HG02938 (cell line): Measurements from ENCODE around the gene OCRL.

ENCODE experiments used
- ATAC-seq: cut with Tn5 transposase; IDR thresholded peaks from one replicate; pipeline ENCODE4 v1.9.1; 2021; ENCODE audit warnings: mild to moderate bottlenecking, moderate library complexity; ENCODE audit not compliant: unreplicated experiment

The OCRL gene

DNA sequence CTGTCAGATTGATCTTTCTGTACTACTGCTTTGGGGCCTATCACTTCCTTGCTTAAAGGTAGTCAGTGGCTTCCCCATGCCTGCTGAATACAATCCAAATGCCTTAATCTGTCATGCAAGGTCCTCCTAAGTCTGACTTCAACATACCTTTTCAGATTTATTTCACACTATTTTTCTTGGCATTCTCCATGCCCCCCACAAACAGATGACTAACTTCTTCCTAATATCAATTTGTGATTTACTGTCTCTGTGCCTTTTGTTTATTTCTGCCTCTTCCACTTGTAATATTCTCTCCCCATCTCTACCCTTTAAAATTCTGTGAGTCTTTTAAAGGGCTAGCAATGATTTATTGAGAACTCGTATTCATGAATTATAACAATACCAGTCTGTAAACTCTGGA is 41.8 kb downstream of the OCRL start:
- no peak for ATAC-seq

GRCh38 chrX:129585167-129585566 is 45.1 kb downstream of the OCRL start:
- ATAC-seq, result no peak

DNA sequence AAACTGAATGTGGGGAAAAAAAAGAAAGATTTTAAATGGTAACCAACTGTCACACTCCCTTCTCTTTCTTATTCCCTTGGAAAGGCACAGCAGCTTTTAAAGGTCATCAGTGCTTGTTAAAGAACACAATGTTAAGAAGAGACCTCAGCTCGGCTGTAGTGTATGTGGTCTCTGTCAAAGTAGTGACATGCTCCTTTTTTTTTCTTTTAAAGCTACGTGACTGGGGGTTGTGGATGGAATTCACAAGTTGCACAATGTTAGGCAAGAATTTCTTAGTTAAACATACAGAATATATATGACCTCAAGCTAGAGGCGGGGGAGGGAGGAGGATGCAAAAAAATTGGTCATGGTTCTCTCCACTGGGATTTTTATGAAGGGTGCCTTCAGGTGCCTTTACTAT is 45.6 kb downstream of the OCRL start:
- no peak for ATAC-seq

- no peak for ATAC-seq
Measured at GRCh38 chrX:129586446-129586845, 46.4 kb downstream of the OCRL start.

- ATAC-seq, result no peak
Measured at GRCh38 chrX:129590596-129590995, 50.5 kb downstream of the OCRL start.

- no peak for ATAC-seq
Measured at GRCh38 chrX:129593137-129593536, 53.1 kb downstream of the OCRL start.

DNA sequence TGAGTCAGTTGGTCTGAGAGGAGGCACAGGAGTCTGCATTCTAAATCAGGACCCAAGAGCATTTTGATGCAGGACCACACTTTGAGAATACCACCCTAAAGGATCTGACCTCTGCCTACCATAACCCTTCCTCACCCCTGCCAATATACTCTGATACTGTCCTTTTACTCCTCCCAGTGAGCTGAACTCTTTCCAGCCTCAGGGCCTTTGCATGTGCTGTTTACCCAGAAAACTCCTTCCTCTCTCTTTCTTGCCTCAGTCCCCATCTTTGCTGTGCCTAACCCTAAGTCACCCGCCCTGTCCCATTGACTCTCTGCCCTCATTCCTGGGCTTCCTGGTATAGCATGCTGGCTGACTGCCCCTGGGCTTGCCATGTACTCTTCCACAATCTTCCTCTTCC is 54.7 kb downstream of the OCRL start:
- no peak for ATAC-seq

DNA sequence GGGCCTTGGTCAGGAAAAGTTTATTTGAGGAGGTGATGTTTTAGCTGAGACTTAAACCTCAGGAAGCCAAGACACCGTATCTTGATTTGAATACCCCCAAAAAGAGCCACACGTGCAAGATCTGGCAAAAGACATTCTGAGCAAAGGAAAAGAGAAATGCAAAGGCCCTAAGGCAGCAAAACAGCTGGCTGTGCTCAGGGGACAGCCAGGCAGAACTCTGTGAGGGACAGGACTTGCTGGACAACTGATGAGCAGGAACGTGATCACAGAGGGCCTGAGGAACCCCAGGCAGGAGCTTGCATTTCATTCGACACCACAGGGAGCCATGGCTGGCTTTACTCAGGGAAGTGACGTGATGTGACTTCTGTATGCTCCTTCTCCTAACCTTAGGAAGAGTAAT is 56.0 kb downstream of the OCRL start:
- ATAC-seq, result no peak

GRCh38 chrX:129597905-129598304 is 57.8 kb downstream of the OCRL start:
- no peak for ATAC-seq

DNA sequence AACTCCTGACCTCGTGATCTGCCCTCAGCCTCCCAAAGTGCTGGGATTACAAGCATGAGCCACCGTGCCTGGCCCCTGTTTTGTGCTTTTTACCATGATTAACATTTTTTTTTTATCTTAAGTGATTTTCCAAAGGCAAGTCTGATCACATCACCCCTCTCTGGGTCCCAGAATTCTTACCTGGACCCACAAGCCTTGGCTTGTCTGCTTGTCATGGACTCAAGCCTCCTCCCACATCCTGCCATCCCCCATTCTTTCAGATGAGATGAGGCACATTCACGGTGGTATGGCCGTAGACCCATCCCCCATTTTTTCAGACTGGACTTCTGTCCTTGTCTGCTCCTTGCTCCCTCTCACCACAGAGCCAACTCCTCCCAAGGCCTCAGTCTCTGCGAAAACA is 59.4 kb downstream of the OCRL start:
- no peak for ATAC-seq

DNA sequence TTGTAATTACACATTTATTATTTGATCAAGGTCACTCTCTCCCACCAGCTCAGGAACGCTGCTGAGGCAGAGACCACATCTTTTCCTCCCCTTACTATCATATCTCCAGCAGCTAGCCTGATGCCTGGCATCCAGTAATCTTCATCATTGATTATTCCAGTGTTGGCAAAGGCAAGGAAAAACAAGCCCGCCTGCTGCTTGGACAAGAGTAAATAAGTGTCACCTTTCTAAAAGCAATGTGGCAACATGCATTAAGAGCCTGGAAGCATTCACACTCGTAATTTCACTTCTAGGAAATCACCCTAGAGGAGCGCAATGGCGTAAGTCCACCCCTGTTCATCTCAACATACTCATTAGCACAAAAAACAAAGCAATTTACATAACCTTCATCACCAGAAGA is 59.9 kb downstream of the OCRL start:
- no peak for ATAC-seq

GRCh38 chrX:129600981-129601424 is 60.9 kb downstream of the OCRL start:
- ATAC-seq, result no peak

DNA sequence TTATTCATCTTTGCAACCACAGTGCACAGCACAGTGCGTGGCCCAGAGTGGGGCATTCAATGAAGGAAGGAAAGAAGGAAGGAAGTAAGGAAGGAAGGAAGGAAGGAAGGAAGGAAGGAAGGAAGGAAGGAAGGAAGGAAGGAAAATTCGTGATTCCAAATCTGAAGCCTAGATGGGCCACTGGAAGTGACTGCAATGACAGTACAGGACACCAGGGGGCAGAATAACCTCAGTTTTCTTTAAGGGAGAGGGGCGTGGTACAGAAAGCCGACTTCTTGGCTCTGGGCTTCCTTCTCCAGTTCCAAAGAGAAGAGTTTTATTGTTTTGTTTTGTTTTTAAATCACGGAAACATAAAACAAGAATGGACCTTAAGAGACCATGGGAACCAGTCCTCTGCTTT is 66.9 kb downstream of the OCRL start:
- no peak for ATAC-seq

DNA sequence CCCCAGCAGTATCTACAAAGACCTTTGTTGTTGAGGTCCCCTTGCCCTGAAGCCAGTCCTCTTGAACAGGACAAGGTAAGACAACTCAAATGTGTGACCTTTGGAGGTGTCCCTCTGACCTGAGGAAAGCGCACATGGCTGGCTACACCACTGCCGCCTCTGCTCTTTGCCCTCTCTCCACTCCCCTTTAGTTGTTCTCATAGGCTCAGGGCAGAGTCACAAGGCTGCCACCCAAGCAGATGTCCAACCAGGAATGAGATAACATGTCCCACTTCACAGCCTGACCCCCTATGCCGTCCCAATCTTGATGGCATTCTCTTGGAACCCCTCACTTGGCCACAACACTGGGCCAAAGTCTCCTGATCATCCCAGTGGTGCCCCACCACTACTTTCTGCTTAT is 68.4 kb downstream of the OCRL start:
- no peak for ATAC-seq

- no peak for ATAC-seq
Measured at GRCh38 chrX:129609395-129609794, 69.3 kb downstream of the OCRL start.

GRCh38 chrX:129612396-129612795 is 72.3 kb downstream of the OCRL start:
- ATAC-seq, result no peak

DNA sequence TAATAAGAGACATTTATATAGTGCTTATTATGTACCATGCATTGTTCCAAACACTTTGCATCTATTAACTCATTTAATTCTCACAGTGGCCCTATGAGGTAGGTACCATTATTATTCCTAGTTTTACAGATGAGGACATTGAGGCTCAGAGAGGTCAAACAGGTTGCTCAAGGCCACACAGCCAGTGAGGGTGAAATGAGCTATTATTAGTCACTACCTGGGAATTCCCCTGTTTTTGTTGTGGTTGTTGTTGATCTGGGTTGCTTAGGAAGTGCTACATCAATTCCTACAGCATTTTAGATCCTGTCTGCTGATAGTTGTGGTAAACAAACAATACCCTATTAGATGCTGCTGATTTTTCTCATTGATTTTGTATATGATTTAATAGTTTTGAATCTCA is 73.5 kb downstream of the OCRL start:
- ATAC-seq, result no peak

GRCh38 chrX:129614481-129615255 is 74.6 kb downstream of the OCRL start:
- ATAC-seq, result no peak

- no peak for ATAC-seq
Measured at GRCh38 chrX:129617420-129617819, 77.4 kb downstream of the OCRL start.

- ATAC-seq, result no peak
Measured at GRCh38 chrX:129618997-129619396, 78.9 kb downstream of the OCRL start.

- ATAC-seq, result no peak
Measured at GRCh38 chrX:129622757-129623301, 82.8 kb downstream of the OCRL start.

- ATAC-seq, result no peak
Measured at GRCh38 chrX:129626026-129626425, 86.0 kb downstream of the OCRL start.

DNA sequence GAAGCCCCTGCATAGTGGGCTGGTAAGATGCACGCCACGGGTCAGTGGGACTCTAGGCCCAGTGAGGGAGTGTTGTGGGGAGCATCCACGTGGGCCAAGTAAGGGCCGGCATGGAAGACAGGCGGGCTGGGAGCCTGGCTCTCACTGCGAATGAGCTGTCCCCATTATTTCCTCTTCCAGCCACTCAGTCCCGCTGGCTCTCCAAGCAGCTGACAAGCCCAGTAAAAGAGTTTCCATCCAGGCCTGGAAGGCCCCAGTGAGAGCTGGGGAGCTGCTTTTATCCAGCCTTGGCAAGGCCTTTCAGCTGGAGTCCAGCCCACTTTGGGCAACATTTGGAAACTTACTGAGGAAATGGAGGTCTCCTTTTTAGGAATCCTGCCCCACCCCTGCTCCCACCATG is 89.8 kb downstream of the OCRL start:
- no peak for ATAC-seq
